ENCODE data around the gene GIT1.

The GIT1 gene

GRCh38 chr17:29590411-29591145 lies 1.1 kb upstream of the GIT1 start:
- H3K27me3 ChIP-seq (ENCODE audit: control insufficient read depth, insufficient read depth, low read length) = peaks cover 21% of the 10 kb centered on the region
- H3K9ac ChIP-seq (ENCODE audit: low read depth, low read length) = no peak overlapping the region
- no peaks in the 10 kb centered on the region for H3K9me3 ChIP-seq (ENCODE audit: control insufficient read depth, insufficient read depth, low read length)
- H3K4me1 ChIP-seq (ENCODE audit: control insufficient read depth, insufficient read depth, low read length) = peaks cover 5% of the 10 kb centered on the region
- no peaks in the 10 kb centered on the region for H3K36me3 ChIP-seq (ENCODE audit: control insufficient read depth, insufficient read depth, low read length)
- peak overlapping the region; percentile 74 for H3K4me3 ChIP-seq (ENCODE audit: low read depth, low read length)

DNA sequence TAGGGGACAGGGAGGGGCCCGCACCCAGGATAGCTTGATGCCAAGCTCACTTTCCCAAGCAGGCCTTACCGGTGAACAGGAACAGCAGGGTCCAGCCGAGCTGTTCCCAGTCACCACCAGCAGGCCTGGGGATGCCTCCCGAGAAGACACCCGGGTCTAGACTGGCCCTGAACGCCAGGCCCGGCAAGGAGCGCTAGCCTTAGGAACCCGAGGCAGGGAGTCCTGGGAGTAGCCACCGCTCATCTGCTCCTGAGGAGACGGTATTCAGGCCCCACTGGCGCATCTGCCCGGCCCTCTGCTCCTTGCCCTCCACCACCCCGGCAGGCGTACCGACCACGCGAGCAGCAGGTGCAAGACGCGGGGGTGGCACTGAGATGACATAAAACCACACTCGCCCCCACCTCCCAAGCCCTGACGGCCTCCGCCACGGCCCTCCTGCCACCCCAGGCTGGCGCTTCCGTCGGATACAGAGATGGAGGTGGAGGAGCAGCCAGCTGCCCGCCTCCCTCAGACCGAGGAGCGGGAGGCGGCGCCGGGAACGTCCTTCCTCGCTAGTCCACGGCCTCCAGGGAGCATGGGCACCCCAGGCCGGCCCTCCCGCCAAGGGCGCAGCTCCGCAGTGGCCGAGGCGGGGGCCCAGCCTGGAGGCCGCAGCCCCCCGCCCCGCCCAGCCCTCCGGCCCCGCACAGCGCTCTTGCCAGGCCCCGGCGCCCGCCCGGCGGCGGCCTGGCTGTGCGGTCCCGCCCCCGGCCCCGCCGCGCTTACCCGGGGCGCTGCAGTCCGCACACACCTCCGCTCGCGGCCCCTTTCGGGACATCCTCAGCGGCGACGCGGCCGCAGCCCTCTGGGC lies 661 bp downstream of the GIT1 start:
- peaks cover 21% of the 10 kb centered on the region for H3K27me3 ChIP-seq (ENCODE audit: control insufficient read depth, insufficient read depth, low read length)
- no peaks in the 10 kb centered on the region for H3K9me3 ChIP-seq (ENCODE audit: control insufficient read depth, insufficient read depth, low read length)
- H3K4me3 ChIP-seq (ENCODE audit: low read depth, low read length) = peak overlapping the region; percentile 77
- H3K36me3 ChIP-seq (ENCODE audit: control insufficient read depth, insufficient read depth, low read length) = no peaks in the 10 kb centered on the region
- peaks cover 14% of the 10 kb centered on the region for H3K4me1 ChIP-seq (ENCODE audit: control insufficient read depth, insufficient read depth, low read length)
- H3K9ac ChIP-seq (ENCODE audit: low read depth, low read length) = peak overlapping the region; percentile 47

DNA sequence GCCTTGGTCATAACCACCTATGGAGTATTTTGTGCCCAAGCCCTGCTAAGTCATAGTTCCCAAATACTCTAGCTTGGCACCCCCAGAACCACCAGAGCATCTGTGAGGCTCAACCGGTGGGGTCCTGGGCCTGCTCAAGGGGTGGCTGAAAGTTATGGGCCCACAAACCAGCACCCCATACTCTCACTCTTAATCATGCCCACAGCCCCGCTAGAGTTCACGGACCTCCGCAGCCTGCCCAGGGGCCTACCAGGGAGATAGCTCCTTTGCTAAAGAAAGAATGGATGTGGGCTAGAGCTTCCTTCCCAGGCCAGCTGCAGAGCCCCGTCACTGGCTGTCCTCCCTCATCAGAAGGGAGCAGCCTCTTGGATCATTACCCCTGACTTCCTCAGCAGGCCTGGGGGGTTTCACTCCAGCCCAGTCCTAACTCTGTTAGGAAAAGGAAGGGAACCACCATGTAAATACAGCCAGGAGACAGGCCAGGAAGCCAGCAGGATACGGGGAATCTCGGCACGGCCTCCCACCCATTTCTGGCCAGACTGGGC lies 1.4 kb downstream of the GIT1 start:
- peak overlapping the region; percentile 77 for H3K4me3 ChIP-seq (ENCODE audit: low read depth, low read length)
- peaks cover 14% of the 10 kb centered on the region for H3K4me1 ChIP-seq (ENCODE audit: control insufficient read depth, insufficient read depth, low read length)
- H3K27me3 ChIP-seq (ENCODE audit: control insufficient read depth, insufficient read depth, low read length) = peaks cover 21% of the 10 kb centered on the region
- peaks cover 1% of the 10 kb centered on the region for H3K36me3 ChIP-seq (ENCODE audit: control insufficient read depth, insufficient read depth, low read length)
- no peak overlapping the region for H3K9ac ChIP-seq (ENCODE audit: low read depth, low read length)
- no peaks in the 10 kb centered on the region for H3K9me3 ChIP-seq (ENCODE audit: control insufficient read depth, insufficient read depth, low read length)

GRCh38 chr17:29587591-29587990 lies 1.9 kb downstream of the GIT1 start:
- Histone ChIP-seq H3K4me3 (ENCODE audit: low read depth, low read length) (no peak overlapping the region), H3K9me3 (ENCODE audit: control insufficient read depth, insufficient read depth, low read length) (no peaks in the 10 kb centered on the region), H3K4me1 (ENCODE audit: control insufficient read depth, insufficient read depth, low read length) (peaks cover 14% of the 10 kb centered on the region), H3K36me3 (ENCODE audit: control insufficient read depth, insufficient read depth, low read length) (peaks cover 3% of the 10 kb centered on the region), H3K27me3 (ENCODE audit: control insufficient read depth, insufficient read depth, low read length) (peaks cover 21% of the 10 kb centered on the region), H3K9ac (ENCODE audit: low read depth, low read length) (no peak overlapping the region)

GRCh38 chr17:29586676-29587469 lies 2.6 kb downstream of the GIT1 start:
- Histone ChIP-seq H3K4me1 (ENCODE audit: control insufficient read depth, insufficient read depth, low read length) (peaks cover 14% of the 10 kb centered on the region), H3K36me3 (ENCODE audit: control insufficient read depth, insufficient read depth, low read length) (peaks cover 3% of the 10 kb centered on the region), H3K4me3 (ENCODE audit: low read depth, low read length) (no peak overlapping the region), H3K9me3 (ENCODE audit: control insufficient read depth, insufficient read depth, low read length) (no peaks in the 10 kb centered on the region), H3K9ac (ENCODE audit: low read depth, low read length) (no peak overlapping the region), H3K27me3 (ENCODE audit: control insufficient read depth, insufficient read depth, low read length) (peaks cover 21% of the 10 kb centered on the region)

- Histone ChIP-seq H3K27me3 (ENCODE audit: control insufficient read depth, insufficient read depth, low read length) (peaks cover 16% of the 10 kb centered on the region), H3K9me3 (ENCODE audit: control insufficient read depth, insufficient read depth, low read length) (no peaks in the 10 kb centered on the region), H3K36me3 (ENCODE audit: control insufficient read depth, insufficient read depth, low read length) (peaks cover 3% of the 10 kb centered on the region), H3K4me3 (ENCODE audit: low read depth, low read length) (no peak overlapping the region), H3K4me1 (ENCODE audit: control insufficient read depth, insufficient read depth, low read length) (peaks cover 13% of the 10 kb centered on the region), H3K9ac (ENCODE audit: low read depth, low read length) (no peak overlapping the region)
Observed at GRCh38 chr17:29585080-29585751, 4.2 kb downstream of the GIT1 start.

DNA sequence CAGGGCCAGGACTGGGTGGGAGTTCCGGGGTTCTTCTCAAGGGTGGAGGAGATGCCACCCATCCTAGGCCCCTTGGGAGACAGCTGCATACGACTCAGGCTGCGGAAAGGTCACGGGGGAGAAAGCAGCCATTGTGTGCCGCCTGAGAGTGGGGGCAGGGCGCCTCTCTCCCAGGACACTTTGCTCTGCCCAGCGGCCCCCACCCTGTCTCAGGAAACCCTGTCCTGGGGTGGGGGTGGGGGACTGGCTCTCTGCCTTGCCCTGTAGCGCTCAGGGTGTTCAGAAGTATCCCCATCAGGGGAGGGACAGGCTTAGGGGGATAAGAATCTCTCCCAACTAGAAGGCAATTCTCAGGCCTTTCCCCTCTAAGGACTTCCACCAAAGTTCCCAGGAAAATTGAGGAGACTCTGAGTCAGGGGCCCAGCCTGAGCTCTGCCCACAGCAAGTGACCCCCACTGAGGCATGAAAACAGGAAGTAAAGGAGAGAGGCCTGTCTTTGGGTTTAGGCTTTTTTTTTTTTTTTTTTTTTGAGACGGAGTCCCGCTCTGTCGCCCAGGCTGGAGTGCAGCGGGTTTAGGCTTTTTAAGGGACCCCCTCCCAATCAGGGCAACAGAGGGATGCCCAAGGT lies 4.9 kb downstream of the GIT1 start:
- H3K9ac ChIP-seq (ENCODE audit: low read depth, low read length) = peak overlapping the region; percentile 24
- H3K9me3 ChIP-seq (ENCODE audit: control insufficient read depth, insufficient read depth, low read length) = no peaks in the 10 kb centered on the region
- H3K4me1 ChIP-seq (ENCODE audit: control insufficient read depth, insufficient read depth, low read length) = peaks cover 9% of the 10 kb centered on the region
- no peak overlapping the region for H3K4me3 ChIP-seq (ENCODE audit: low read depth, low read length)
- H3K27me3 ChIP-seq (ENCODE audit: control insufficient read depth, insufficient read depth, low read length) = peaks cover 11% of the 10 kb centered on the region
- H3K36me3 ChIP-seq (ENCODE audit: control insufficient read depth, insufficient read depth, low read length) = peaks cover 3% of the 10 kb centered on the region

DNA sequence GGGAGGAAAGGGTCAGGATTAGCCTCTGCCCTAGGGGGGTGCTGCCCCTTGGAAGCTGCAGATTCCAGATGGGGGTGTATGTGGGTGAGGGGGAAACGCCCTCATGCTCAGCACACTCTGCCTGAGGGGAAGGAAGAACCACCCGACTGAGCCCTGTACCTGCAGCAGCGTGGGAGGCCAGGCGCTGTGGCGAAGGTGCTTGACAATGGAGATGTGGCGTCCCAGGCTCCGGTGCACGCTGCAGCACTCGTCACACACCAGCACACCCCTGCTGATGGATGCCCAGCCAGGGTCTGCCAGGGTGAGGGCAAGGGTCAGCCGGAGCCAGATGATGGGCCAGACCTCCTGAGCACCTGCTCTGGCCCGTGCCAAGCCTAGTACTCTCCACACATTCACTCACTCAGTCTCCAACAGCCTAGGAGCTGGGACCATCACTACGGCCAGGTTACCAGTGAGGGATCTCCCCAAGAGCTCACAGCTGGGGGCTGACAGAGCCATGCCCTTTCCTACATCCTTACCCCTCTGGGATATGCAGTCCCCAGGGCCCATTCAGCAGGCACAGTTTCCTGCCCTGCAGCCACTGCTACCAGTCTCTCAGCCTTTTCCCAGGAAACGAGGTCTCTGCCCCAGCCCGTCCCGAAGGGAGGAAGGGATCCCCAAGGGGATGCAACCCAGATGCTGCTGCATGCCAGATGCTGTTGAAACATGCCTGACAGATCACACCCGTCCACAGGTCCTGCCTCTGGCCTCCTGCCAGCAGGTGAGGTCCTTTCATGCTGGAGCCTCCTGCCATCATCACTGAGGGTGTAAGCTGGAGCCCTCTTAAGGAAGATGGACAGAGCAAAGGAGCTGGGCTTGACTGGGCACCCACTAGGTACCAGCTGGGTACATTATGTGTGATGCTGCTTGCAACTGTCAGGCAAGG lies 5.9 kb downstream of the GIT1 start:
- H3K4me3 ChIP-seq (ENCODE audit: low read depth, low read length) = no peak overlapping the region

DNA sequence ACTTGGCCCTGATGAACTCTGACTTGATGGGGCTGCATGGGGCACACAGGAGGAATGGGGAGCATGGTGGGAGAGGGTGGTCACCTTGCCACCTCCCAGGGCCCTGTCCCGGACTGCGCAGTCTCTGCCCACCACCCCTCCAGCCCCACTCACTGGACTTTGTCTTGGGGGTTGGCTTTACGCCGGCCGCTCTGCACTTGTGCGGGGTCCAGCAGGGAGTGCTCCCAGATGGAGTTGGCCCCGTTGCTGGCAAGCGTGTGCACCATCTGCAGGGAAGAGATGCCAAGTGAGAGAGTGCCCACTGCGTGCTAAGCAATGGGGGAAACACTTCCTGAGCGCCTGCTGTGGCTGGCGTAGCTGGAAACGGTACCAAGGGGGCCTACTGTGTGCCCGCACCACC lies 6.7 kb downstream of the GIT1 start:
- Histone ChIP-seq H3K9me3 (ENCODE audit: control insufficient read depth, insufficient read depth, low read length) (no peaks in the 10 kb centered on the region), H3K9ac (ENCODE audit: low read depth, low read length) (no peak overlapping the region), H3K36me3 (ENCODE audit: control insufficient read depth, insufficient read depth, low read length) (peaks cover 9% of the 10 kb centered on the region), H3K4me1 (ENCODE audit: control insufficient read depth, insufficient read depth, low read length) (peaks cover 9% of the 10 kb centered on the region), H3K4me3 (ENCODE audit: low read depth, low read length) (no peak overlapping the region), H3K27me3 (ENCODE audit: control insufficient read depth, insufficient read depth, low read length) (peaks cover 6% of the 10 kb centered on the region)

More for the DNA sequence above, 5.9 kb downstream of the GIT1 start:
- Histone ChIP-seq H3K9me3 (ENCODE audit: control insufficient read depth, insufficient read depth, low read length) (no peaks in the 10 kb centered on the region), H3K36me3 (ENCODE audit: control insufficient read depth, insufficient read depth, low read length) (peaks cover 3% of the 10 kb centered on the region), H3K4me1 (ENCODE audit: control insufficient read depth, insufficient read depth, low read length) (peaks cover 9% of the 10 kb centered on the region), H3K9ac (ENCODE audit: low read depth, low read length) (no peak overlapping the region), H3K27me3 (ENCODE audit: control insufficient read depth, insufficient read depth, low read length) (peaks cover 11% of the 10 kb centered on the region)

DNA sequence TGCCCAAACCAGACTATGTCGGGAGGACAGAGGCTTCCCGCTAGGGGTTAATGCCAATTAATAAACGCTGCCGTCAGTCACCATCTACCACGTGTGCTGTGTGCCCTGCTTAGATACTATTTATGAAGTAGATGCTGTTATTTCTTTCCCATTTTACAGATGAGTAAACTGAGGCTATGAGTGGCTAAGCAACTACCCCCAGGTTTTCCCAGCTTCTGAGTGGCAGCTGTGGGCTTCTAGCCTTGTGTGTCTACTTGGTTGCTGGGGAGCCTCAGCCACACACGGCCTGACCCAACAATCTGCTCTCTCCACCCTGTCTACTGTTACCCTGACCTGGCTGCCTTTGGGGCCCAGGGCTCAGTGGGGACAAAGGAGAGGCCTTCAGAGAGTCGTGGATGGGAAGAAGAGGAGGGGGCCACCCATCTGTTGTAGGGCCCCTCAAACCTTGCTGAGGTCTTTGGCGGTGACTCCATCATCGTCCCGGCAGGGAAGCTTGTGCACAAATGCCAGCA lies 7.1 kb downstream of the GIT1 start:
- Histone ChIP-seq H3K9me3 (ENCODE audit: control insufficient read depth, insufficient read depth, low read length) (no peaks in the 10 kb centered on the region), H3K36me3 (ENCODE audit: control insufficient read depth, insufficient read depth, low read length) (peaks cover 13% of the 10 kb centered on the region), H3K4me1 (ENCODE audit: control insufficient read depth, insufficient read depth, low read length) (peaks cover 9% of the 10 kb centered on the region), H3K27me3 (ENCODE audit: control insufficient read depth, insufficient read depth, low read length) (peaks cover 1% of the 10 kb centered on the region), H3K4me3 (ENCODE audit: low read depth, low read length) (no peak overlapping the region), H3K9ac (ENCODE audit: low read depth, low read length) (no peak overlapping the region)
